SU-DHL-6 (cell line): ENCODE results near the gene UBL3.

Experiments used
- EZH2phosphoT487 ChIP-seq: fragments of 200-600 bp; sonication (generic), shearing (Covaris generic); conservative IDR thresholded peaks from 2 replicates; pipeline ENCODE4 v1.6.1; 2018; ENCODE audit warnings: mild to moderate bottlenecking, antibody characterized with exemption, low read length, moderate library complexity, mixed read lengths
- TF ChIP-seq, protein P1 (sequence below): fragments of 200-600 bp; sonication (generic); IDR thresholded peaks from one replicate; pipeline ENCODE4 v1.5.1; 2017; ENCODE audit warnings: antibody characterized with exemption, mild to moderate bottlenecking, low read length, moderate library complexity; ENCODE audit not compliant: insufficient read depth, poor library complexity, severe bottlenecking

DNA sequence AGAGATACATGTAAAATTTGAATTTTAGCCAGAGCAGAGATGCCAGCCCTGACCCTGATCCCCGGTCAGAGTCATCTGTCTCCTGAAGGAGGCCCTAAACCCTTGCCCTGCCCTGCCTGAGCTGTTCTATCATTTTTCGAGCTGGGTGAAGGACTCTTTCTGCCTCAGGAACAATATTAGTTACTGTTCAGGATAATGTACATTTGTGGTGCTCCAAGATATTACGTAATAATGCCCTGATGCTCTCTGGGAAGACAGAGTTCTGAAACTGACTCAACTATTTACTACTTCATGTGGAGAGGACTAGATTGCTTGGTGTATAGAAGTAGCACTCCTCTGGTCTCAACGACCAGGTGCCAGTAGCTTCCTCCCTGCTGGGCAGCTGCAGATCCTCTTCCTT lies 37.9 kb upstream of the UBL3 start:
- TF ChIP-seq, protein P1, sequence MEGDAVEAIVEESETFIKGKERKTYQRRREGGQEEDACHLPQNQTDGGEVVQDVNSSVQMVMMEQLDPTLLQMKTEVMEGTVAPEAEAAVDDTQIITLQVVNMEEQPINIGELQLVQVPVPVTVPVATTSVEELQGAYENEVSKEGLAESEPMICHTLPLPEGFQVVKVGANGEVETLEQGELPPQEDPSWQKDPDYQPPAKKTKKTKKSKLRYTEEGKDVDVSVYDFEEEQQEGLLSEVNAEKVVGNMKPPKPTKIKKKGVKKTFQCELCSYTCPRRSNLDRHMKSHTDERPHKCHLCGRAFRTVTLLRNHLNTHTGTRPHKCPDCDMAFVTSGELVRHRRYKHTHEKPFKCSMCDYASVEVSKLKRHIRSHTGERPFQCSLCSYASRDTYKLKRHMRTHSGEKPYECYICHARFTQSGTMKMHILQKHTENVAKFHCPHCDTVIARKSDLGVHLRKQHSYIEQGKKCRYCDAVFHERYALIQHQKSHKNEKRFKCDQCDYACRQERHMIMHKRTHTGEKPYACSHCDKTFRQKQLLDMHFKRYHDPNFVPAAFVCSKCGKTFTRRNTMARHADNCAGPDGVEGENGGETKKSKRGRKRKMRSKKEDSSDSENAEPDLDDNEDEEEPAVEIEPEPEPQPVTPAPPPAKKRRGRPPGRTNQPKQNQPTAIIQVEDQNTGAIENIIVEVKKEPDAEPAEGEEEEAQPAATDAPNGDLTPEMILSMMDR = no peak
- no peak for TF ChIP-seq EZH2phosphoT487
